CD4-positive, alpha-beta T cell treated with Interleukin-4 for 1 hour (primary cell): Measurements from ENCODE around the gene EAPP.
"Not testable (repeated sequence)": the region's sequence is repeated elsewhere in the genome, so short reads cannot be mapped to it uniquely, and the experiment has no call there.

Source experiments
- DNase-seq, 2 donors: peaks; one replicate each; pipeline ENCODE4 v3.0.0-alpha.2; 2020 to 2022

The EAPP gene

DNA sequence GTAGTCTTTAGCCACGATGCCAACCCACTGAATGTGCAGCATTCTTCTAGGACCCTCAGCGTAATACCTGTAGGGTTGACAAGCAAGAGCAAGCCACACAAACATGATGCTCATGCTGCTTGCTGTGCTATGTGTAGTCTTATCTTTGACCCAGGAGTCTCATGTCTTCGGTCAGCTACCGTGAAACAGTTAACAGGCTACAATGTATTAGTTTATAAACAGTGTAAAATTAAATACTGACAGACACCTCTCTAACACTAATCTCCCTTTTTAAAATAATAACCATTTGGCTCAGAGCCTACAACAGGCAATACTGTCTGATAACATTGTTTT, 1.9 kb downstream of the EAPP start:
- DNase-seq = no peak

- DNase-seq = no peak
These were observed 2.4 kb downstream of the EAPP start for GRCh38 chr14:34536951-34537676.

DNA sequence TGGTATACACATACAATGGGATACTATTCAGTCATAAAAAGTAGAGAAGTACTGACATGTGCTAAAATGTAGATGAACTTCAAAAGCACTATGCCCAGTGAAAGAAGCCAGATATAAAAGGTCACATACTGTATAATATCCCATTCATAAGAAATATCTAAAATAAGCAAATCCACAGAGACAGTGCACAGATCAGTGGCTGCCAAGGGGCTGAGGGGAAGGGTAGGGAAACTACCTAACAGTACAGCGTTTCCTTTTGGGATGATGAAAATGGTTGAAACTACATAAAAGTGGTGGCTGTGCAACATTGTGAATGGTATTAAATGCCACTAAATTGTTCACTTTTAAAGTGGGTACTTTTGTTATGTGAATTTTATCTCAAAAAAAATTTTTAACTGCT, 11.9 kb downstream of the EAPP start:
- no peak for DNase-seq

- not testable (repeated sequence) for DNase-seq
These were observed 15.3 kb downstream of the EAPP start for GRCh38 chr14:34524216-34524615.

GRCh38 chr14:34522496-34522895, 17.0 kb downstream of the EAPP start:
- no peak for DNase-seq

- not testable (repeated sequence) for DNase-seq
These were observed 18.4 kb downstream of the EAPP start for GRCh38 chr14:34521071-34521470.

DNA sequence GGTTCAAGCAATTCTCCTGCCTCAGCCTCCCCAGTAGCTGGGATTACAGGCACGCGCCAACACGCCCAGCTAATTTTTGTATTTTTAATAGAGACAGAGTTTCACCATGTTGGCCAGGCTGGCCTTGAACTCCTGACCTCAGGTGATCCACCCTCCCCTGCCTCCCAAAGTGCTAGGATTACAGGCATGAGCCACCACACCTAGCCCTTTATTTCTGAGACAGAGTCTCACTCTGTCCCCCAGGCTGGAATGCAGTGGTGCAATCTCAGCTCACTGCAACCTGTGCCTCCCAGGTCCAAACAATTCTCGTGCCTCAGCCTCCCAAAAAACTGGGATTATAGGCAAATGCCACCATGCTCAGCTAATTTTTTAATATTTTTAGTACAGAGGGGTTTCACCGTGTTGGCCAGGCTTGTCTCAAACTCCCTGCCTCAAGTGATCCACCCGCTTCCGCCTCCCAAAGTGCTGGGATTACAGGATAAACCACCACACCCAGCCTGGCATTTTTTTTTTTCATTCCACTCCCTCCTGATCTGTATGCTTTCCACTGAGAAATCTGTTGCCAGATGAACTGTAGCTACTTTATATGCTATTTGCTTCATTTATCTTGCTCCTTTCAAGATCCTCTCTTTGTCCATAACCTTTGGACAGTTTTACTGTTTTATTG, 19.1 kb downstream of the EAPP start:
- not testable (repeated sequence) for DNase-seq

DNA sequence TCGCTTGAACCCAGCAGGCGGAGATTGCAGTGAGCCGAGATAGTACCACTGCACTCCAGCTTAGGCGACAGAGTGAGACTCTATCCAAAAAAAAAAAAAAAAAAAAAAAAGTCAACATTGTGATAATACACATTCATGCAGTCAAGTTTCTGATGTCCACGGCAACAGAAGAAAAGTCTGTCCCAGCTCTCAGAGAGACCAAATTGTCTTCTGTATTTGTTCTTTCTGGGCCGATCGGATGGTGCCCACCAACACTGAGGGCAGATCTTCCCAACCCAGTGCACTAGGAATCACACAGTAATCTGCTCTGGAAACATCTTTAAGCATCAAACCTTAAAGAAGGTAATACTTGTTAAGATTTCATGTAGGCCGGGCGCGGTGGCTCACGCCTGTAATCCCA, 31.6 kb downstream of the EAPP start:
- DNase-seq = no peak

- no peak for DNase-seq
These were observed 32.0 kb downstream of the EAPP start for GRCh38 chr14:34507459-34507858.

DNA sequence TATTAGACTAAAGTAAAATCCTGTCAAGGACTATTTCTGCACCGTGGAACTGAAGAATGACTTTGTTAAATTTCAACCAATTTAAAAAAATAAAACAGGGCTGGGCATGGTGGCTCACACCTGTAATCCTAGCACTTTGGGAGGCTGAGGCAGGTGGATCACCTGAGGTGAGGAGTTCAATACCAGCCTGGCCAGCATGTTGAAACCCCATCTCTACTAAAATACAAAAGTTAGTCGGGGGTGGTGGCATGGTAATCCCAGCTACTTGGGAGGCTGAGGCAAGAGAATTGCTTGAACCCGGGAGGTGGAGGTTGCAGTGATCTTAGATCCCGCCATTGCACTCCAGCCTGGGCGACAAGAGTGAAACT, 34.4 kb downstream of the EAPP start:
- DNase-seq = not testable (repeated sequence)

- not testable (repeated sequence) for DNase-seq
These were observed 35.5 kb downstream of the EAPP start for GRCh38 chr14:34504027-34504426.

GRCh38 chr14:34502545-34503225, 36.8 kb downstream of the EAPP start:
- no peak for DNase-seq

- DNase-seq = no peak
These were observed 37.5 kb downstream of the EAPP start for GRCh38 chr14:34502001-34502400.

GRCh38 chr14:34501004-34501580, 38.4 kb downstream of the EAPP start:
- no peak for DNase-seq

DNA sequence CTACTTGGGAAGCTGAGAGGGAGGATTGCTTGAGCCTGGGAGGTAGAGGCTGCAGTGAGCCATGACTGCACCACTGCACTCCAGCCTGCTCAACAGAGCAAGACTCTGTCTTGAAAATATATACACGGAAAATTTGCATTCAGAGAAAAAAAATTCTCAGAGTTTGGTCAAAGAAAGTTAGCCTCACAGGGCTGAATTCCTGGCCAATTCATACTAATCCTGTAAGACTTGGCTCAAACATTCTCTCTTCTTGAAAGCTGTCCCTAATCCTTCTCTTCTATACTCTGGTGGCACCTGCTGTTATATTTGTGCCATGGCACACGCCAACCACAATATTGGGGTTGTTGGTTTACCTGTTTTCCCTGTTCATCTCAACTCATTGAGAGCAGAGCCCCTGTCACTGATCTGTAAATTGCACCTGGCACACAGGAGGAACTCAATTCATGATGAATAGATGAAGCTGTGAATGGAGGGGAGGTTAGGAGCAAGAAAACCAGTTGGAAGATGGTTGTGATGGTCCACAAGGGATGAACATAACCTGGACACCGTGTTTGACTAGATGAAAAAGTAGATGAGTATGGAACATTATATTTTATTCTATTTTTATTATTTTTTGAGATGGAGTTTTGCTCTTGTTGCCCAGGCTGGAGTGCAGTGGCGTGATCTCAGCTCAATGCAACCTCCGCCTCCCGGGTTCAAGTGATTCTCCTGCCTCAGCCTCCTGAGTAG, 40.7 kb downstream of the EAPP start:
- peak in 1 of 2 donors; percentile 6 for DNase-seq

GRCh38 chr14:34496679-34497513, 42.6 kb downstream of the EAPP start:
- no peak for DNase-seq

DNA sequence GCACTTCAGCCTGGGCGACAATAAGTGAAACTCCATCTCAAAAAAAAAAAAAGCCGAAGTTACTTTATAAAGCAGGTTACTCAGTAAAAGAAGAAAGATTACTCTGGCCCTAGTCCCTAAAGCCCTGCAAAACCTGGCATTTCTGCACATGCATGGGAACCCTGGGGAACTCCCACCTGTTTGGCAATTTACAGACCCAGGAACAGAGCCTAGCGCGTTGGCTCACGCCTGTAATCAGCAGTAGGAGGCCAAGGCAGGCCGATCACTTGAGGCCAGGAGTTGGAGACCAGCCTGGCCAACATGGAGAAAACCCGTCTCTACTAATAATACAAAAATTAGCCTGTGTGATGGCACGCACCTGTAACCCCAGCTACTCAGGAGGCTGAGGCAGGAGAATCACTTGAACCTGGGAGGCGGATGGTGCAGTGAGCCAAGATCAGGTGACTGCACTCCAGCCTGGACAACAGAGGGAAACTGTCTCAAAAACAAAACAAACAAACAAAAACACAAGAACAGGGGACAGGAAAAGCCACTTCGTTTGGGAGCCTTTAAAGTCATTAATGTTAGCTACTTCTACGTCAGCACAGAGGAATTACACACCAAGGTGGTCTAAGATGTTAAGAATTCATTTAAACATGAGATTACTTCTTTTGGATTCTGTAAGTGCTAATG, 43.4 kb downstream of the EAPP start:
- no peak for DNase-seq

DNA sequence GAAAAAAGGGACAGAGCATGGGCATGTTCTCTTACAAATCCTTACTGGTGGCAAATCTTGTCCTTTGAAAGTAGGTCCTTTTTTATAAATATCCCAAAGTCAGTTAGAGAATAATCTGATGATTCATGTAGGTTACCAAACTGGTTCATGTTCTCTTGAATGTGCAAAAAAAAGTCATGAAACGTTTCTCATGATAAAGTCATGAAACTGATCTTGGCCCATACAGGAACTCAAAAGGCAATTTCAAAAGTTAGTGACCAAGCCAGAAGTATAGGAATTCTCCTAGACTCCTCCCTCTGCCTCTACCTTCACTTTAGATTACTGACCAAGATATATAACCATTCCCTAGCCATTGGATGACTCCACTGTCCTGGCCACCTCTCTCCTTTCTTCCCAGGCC, 50.2 kb downstream of the EAPP start:
- DNase-seq = no peak

DNA sequence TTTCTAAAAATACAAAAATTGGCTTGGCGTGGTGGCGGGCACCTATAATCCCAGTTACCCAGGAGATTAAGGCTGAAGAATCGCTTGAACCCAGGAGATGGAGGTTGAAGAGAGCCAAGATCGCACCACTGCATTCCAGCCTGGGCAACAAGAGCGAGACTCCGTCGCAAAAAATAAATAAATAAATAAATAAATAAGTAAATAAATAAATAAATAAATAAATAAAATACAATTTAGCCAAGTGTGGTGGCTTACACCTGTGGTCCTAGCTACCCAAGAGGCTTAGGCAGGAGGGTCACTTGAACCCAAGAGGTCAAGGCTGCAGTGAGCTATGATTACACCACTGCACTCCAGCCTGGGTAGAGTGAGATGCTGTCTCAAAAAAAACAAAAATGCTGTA, 51.0 kb downstream of the EAPP start:
- no peak for DNase-seq

DNA sequence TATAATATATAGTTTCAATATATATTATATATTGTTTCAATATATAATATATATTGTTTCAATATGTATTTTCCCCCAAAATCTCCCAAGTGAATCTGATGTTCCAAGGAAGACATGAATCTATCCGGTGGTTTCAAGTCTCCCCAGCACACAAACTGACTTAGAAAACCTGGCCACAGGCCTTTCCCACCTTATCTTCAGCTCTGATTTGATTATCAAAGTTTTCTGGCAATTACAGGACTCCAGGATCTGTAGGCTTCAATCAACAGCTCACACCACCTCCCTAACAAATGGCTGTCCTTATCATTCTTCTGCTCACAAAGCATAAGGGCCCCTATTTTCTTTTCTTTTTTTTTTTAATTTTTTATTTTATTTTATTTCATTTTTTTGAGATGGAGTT, 54.8 kb downstream of the EAPP start:
- no peak for DNase-seq

DNA sequence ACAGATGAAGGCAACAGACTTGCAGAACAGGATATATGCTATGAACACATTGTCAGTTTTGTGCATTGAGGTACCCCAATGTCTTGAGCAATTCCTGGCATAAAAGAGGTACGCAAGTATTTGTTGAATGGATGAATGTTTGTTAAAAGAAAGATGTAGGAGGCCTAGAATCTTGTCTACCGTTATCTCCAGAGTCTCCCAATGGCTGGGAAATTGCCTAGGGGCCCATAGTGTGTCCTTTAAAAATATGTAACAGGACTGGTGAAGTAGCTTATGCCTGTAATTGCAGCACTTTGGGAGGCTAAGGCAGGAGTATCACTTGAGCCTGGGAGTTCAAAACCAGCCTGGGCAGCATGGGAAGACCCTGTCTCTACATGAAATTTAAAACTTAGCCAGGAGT, 57.0 kb downstream of the EAPP start:
- DNase-seq = no peak

DNA sequence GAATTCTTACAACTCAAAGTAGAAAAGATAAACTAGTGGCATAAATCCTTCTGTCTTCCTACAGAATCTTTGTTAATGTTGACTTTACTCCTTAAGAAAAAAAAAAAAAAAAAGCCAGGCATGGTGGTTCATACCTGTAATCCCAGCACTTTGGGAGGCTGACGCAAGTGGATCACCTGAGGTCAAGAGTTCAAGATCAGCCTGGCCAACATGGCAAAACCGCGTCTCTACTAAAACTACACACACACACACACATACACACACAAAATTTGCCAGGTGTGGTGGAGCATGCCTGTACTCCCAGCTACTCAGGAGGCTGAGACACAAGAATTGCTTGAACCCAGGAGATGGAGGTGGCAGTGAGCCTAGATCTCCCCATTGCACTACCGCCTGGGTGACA, 59.8 kb downstream of the EAPP start:
- DNase-seq = no peak
